Liver (tissue), 9 donors: ENCODE results near the gene TRIM7. TPM values are rescaled to one million over a fixed set of nuclear protein-coding genes. Genes with fewer than 3 reads are reported as not detected.

ENCODE experiments used
- DNase-seq: peaks from one replicate; pipeline ENCODE4 v3.0.0-alpha.2; 2017; ENCODE audit warnings: low spot score
- H3K27ac ChIP-seq, 2 donors: one replicate each; pipeline ENCODE4 v1.7.0; 2013; ENCODE audit warnings: inconsistent platforms in 2 of 2, low read length in 2 of 2, control low read depth in 1 of 2, low read depth in 1 of 2, mild to moderate bottlenecking in 1 of 2
- H3K27me3 ChIP-seq, 4 donors: one replicate each; pipeline versions ENCODE4 v1.6.1 to v1.7.0; 2013; ENCODE audit warnings: low read length in 3 of 4, inconsistent platforms in 1 of 4, mild to moderate bottlenecking in 1 of 4, moderate library complexity in 1 of 4; ENCODE audit not compliant: control insufficient read depth in 4 of 4, insufficient read depth in 4 of 4
- H3K36me3 ChIP-seq, 4 donors: one replicate each; pipeline versions ENCODE4 v1.6.1 to v1.7.0; 2013; ENCODE audit warnings: low read length in 3 of 4, mild to moderate bottlenecking in 3 of 4, low read depth in 1 of 4, moderate library complexity in 1 of 4; ENCODE audit not compliant: control insufficient read depth in 4 of 4, insufficient read depth in 3 of 4
- H3K4me1 ChIP-seq, 4 donors: one replicate each; pipeline versions ENCODE4 v1.6.1 to v1.7.0; 2013; ENCODE audit warnings: low read length in 3 of 4, mild to moderate bottlenecking in 3 of 4, moderate library complexity in 1 of 4; ENCODE audit not compliant: control insufficient read depth in 4 of 4, insufficient read depth in 4 of 4
- H3K4me3 ChIP-seq, 3 donors: one replicate each; pipeline versions ENCODE4 v1.6.1 to v1.7.0; 2013; ENCODE audit warnings: low read length in 3 of 3, control low read depth in 1 of 3, low read depth in 1 of 3, mild to moderate bottlenecking in 1 of 3
- H3K9ac ChIP-seq, 2 donors: one replicate each; pipeline ENCODE4 v1.7.0; 2013; ENCODE audit warnings: low read length in 2 of 2, mild to moderate bottlenecking in 2 of 2, moderate library complexity in 2 of 2, control low read depth in 1 of 2, low read depth in 1 of 2
- H3K9me3 ChIP-seq, 4 donors: one replicate each; pipeline versions ENCODE4 v1.6.1 to v1.7.0; 2013; ENCODE audit warnings: low read length in 3 of 4; ENCODE audit not compliant: control insufficient read depth in 4 of 4
- CTCF ChIP-seq: fragments of 150-350 bp; IDR thresholded peaks from 2 replicates; pipeline ENCODE4 v1.5.1; 2017; ENCODE audit warnings: improper control_type of control experiment, low read depth, low read length; ENCODE audit not compliant: missing input control
- EGR1 ChIP-seq, 2 donors: IDR thresholded peaks; 2 replicates each; pipeline ENCODE4 v1.6.1; 2016 to 2018; ENCODE audit warnings: antibody characterized with exemption in 2 of 2, low read depth in 2 of 2
- FOXA1 ChIP-seq: IDR thresholded peaks from 2 replicates; pipeline ENCODE4 v1.6.1; 2016; ENCODE audit warnings: antibody characterized with exemption
- FOXA2 ChIP-seq: IDR thresholded peaks from 2 replicates; pipeline ENCODE4 v1.6.1; 2016; ENCODE audit warnings: antibody characterized with exemption
- HNF4A ChIP-seq, 2 donors: conservative IDR thresholded peaks; 2 replicates each; pipeline ENCODE4 v1.6.1; 2016; ENCODE audit warnings: antibody characterized with exemption in 2 of 2, mild to moderate bottlenecking in 2 of 2
- HNF4G ChIP-seq: IDR thresholded peaks from 2 replicates; pipeline ENCODE4 v1.6.1; 2016; ENCODE audit warnings: antibody characterized with exemption
- JUND ChIP-seq, 2 donors: IDR thresholded peaks; 2 replicates each; pipeline ENCODE4 v1.6.1; 2016; ENCODE audit warnings: antibody characterized with exemption in 2 of 2
- NR2F2 ChIP-seq: IDR thresholded peaks from 2 replicates; pipeline ENCODE4 v1.6.1; 2016; ENCODE audit warnings: antibody characterized with exemption
- RAD21 ChIP-seq, 2 donors: IDR thresholded peaks; 2 replicates each; pipeline ENCODE4 v1.6.1; 2016; ENCODE audit warnings: antibody characterized with exemption in 2 of 2, mild to moderate bottlenecking in 2 of 2
- REST ChIP-seq: IDR thresholded peaks from 2 replicates; pipeline ENCODE4 v1.6.1; 2016; ENCODE audit warnings: antibody characterized with exemption, mild to moderate bottlenecking
- RXRA ChIP-seq, 2 donors: IDR thresholded peaks; 2 replicates each; pipeline ENCODE4 v1.6.1; 2017 to 2018; ENCODE audit warnings: antibody characterized with exemption in 2 of 2, mild to moderate bottlenecking in 1 of 2
- SP1 ChIP-seq: IDR thresholded peaks from 2 replicates; pipeline ENCODE4 v1.6.1; 2018; ENCODE audit warnings: antibody characterized with exemption, mild to moderate bottlenecking
- TAF1 ChIP-seq: conservative IDR thresholded peaks from 2 replicates; pipeline ENCODE4 v1.6.1; 2016; ENCODE audit warnings: antibody characterized with exemption, mild to moderate bottlenecking
- YY1 ChIP-seq: IDR thresholded peaks from 2 replicates; pipeline ENCODE4 v1.6.1; 2016; ENCODE audit warnings: antibody characterized with exemption, mild to moderate bottlenecking
- ZBTB33 ChIP-seq: IDR thresholded peaks from 2 replicates; pipeline ENCODE4 v1.6.1; 2016; ENCODE audit warnings: antibody characterized with exemption
- WGBS: extraction: QIAGEN DNeasy Blood & Tissue Kit; methylation state at CpG from one replicate; pipeline ENCODE4 v1.1.7; 2013; 5-methylcytosine and 5-hydroxymethylcytosine counted together
- polyA plus RNA-seq, 2 donors: library from polyadenylated mRNA; stranded (reverse) in 1 of 2; unstranded in 1 of 2; fragments of 200-250 nt in 1 of 2; fragments of >200 nt in 1 of 2; fragmentation: Nextera tagmentation in 1 of 2; extraction: Ambion mirVana in 1 of 2; gene quantifications; one replicate each; pipeline versions ENCODE4 v1.2.1 to v1.2.3, GENCODE V29; 2013 to 2015
- total RNA-seq, 2 donors: library from RNA; depleted of rRNA; stranded (reverse); fragments of >200 nt; gene quantifications; one replicate each; pipeline ENCODE4 v1.2.3, GENCODE V29; 2014
- TF ChIP-seq, protein P1 (sequence below): IDR thresholded peaks from 2 replicates; pipeline ENCODE4 v1.6.1; 2016; ENCODE audit warnings: antibody characterized with exemption
- TF ChIP-seq, protein P2 (sequence below): IDR thresholded peaks from 2 replicates; pipeline ENCODE4 v1.6.1; 2016; ENCODE audit warnings: antibody characterized with exemption
- donor health status: healthy.
- donor health status: healthy.
- donor health status: healthy.
- donor health status: healthy.
- donor health status: healthy.

TRIM7 gene
- total and polyA plus RNA-seq, 4 donors = 0.10 to 0.50 (median 0.14) TPM; not detected in 1

DNA sequence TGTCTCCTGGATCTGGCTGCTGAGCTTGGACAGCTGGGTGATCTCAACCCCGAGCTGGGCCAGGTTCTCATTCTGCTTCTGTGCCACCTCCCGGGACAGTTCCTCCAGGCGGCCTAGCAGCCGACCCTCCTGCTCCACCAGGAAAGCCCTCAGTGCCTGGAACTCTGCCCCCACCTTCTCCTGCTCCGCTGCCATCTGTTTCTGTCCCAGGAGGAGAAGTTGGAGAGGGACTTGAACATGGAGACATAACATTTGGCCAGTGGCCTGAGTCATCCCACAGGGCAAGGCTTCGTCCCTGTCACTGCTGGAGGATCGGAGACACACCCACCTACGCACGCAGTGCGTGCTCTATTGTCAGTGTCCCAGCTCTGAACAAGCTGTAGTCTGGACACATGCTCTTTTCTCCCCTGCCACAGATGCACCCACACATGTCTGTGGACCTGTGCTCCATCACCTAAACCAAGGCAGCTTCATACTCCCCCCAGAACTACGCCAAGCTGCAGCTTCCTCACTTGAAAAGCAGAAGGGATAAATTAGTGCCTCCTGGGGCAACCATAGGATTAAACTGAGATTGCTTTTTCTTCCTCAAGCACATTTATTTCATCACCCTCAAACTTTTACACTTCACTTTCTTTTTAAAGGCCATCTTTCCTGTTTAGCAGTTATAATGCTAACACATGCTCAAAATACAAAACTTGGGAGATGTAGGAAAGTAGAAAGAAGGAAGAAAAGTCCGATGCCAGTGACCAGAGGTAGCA is 4.9 kb downstream of the TRIM7 start:
- no peak overlapping the region for H3K4me3 ChIP-seq
- no peaks in the 10 kb centered on the region for H3K27me3 ChIP-seq
- H3K9me3 ChIP-seq = no peaks in the 10 kb centered on the region
- H3K27ac ChIP-seq = no peak overlapping the region
- 81% methylated on average over 12 of the region's 12 CpGs for WGBS
- no peak overlapping the region for H3K9ac ChIP-seq
- TF ChIP-seq, protein P1, sequence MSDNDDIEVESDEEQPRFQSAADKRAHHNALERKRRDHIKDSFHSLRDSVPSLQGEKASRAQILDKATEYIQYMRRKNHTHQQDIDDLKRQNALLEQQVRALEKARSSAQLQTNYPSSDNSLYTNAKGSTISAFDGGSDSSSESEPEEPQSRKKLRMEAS = no peak
- no peak for TF ChIP-seq HNF4G
- TF ChIP-seq, protein P2, sequence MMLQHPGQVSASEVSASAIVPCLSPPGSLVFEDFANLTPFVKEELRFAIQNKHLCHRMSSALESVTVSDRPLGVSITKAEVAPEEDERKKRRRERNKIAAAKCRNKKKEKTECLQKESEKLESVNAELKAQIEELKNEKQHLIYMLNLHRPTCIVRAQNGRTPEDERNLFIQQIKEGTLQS = no peak
- TF ChIP-seq FOXA1 = no peak
- no peak for TF ChIP-seq CTCF
- TF ChIP-seq RXRA (IDR thresholded peaks at IDR 0.05) = no peak
- TF ChIP-seq SP1 = no peak
- TF ChIP-seq HNF4A (conservative IDR thresholded peaks at IDR 0.05) = no peak
- no peak for TF ChIP-seq FOXA2
- TF ChIP-seq TAF1 = no peak
- TF ChIP-seq NR2F2 = no peak
- no peak for TF ChIP-seq REST
- TF ChIP-seq JUND (IDR thresholded peaks at IDR 0.05) = no peak
- TF ChIP-seq EGR1 (IDR thresholded peaks at IDR 0.05; ENCODE audit: low read depth in 2 of 2) = no peak
- no peak for TF ChIP-seq ZBTB33
- TF ChIP-seq YY1 = no peak
- no peak for TF ChIP-seq RAD21 (IDR thresholded peaks at IDR 0.05)
- H3K4me1 ChIP-seq = peaks cover 8 to 19% (median 12%) of the 10 kb centered on the region in 4 donors
- no peak for DNase-seq
- H3K36me3 ChIP-seq = no peaks in the 10 kb centered on the region
